Measurements from ENCODE around the gene CNTN6.
"Not testable (repeated sequence)": the region's sequence is repeated elsewhere in the genome, so short reads cannot be mapped to it uniquely, and the experiment has no call there.

The CNTN6 gene

DNA sequence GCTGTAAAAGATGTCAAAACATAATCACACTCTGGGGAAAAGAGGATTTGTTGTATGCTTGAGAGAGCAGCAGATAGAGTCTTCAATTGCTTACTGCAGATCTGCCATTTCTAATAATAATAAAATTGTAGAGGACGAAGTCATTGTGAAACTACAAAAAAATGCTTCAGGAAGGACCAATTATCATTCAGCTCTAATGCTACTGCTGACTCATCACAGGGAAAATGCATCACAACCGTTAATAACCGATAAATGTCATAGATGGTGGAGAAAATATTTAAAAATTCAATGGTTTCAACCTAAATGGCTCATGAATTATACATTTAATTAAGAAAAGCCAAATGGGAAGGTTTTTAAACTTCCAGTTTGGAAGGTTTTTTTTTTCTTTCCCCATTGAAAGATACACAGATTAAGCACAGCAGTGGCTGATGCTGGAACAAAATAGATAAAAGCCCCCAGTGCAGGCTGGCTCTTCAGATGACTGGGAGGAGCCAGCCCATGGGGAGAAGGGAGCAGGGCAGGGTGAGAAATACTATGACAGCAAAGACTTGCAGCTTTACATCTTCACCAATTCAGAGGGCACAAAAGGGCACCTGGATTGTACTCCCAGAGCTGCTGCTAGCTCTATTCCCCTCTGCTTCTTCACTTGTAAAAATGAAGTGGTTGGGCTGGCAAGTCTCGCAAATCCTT is 196.1 kb downstream of the CNTN6 start:
- DNase-seq (ENCODE audit: low read depth), result no peak

DNA sequence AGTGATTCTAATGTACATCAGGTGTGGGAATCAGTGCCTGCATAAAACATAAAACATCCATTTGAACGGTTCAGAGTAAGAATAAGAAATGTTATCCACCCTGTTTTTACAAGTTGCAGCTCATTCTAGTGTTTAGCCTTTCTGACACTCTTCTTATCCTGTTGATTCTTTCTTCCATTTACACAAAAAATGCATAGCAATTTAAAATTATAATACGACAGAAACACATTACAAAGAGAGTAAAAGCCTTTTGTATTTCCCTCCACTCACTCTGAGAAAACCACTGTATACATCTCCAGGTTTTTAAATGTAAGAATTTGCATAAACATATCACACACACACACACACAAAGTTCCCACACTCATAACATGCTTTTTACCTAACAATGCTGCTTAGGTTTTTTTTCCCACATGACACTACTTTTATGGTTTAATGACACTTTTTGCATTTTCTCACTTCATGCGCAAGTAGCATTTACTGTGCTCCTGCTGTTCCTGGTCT is 199.8 kb downstream of the CNTN6 start:
- no peak for DNase-seq (ENCODE audit: low read depth)

DNA sequence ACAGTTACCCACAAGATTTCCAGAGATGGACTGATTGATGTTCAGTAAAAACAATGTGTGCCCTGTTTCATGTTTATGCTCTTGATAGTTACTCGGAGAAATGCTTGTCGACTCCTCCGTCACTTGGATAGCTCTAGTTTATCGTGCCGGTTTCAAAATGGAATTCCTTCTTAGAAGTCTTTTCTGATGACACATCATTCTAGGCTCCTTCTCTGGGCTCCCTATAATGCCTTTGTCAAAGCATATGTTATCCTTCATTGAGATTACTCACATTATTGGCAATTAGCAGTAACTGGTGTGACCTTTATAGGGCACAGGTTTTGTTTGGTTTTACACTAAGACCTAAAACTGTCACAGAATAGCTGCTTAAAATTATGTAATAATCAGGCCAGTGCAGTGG is 201.8 kb downstream of the CNTN6 start:
- DNase-seq (ENCODE audit: low read depth), result no peak

DNA sequence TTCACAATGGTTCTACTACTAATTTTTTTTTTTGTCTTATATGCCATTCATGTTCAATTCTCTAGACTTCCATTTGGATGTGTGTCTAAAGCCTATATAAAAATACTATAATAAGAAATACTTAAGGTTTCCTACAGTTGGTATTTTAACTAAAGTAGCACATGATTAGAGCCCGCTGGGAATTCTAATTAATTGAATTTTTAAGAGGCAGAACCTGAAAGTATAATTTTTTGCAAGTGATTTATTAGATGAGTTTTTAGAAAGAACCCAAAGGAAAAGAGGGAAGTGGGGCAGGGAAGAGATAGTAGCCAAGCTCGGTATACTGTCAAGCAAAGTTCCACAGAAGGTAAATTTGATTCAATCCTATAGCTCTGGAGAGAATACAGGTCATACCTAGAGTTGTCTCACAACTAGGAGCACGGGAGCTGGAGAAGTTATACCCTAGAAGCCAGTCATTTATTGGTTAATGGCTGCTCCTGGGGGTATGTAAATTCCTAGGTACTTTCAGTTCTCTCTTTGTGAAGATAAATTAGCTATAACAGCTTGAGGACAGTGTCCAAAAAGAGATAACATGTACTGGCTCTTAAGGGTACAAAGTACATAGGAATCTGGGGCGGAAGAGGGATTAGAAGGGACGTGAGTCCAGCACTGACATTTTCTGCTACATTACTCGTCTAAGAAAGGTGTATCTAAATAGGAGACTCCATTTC is 225.6 kb downstream of the CNTN6 start:
- DNase-seq (ENCODE audit: low read depth), result no peak

DNA sequence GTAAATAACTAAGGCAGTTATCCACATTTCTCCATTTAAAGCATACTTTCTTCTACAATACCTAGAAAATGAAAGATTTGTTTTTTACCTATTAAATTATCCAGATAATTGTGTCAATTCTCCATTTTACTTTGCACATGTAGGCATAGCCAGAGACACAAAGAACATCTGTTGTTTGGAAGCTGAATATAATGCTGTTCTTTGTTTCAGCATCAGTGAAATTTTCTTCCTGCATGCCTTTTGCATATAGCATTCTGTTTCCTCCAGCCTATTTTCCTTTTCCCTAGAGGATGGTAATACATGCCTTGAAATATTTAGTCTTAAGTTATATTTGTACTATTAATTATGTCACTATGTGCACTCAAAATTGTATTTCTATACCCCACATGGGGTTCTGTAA is 233.7 kb downstream of the CNTN6 start:
- no peak for DNase-seq (ENCODE audit: low read depth)

DNA sequence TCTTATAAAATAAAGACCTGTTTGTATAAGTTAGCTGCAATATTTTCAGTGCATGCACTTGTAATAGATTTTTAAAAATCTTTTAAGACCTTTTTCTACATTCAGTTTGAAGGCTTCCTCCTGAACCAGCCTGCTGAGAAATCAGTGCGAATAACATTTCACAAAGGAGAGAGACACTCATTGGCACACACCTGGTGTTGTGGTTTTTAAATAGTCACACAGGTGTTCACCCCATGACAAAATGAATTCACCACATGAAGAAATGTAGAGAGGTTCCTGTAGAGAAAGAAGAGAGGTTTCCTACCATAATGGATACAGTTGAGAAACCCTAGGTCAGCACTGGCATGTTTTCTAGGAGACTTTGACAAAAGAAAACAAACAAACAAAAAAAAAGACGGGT is 237.3 kb downstream of the CNTN6 start:
- no peak for DNase-seq (ENCODE audit: low read depth)

DNA sequence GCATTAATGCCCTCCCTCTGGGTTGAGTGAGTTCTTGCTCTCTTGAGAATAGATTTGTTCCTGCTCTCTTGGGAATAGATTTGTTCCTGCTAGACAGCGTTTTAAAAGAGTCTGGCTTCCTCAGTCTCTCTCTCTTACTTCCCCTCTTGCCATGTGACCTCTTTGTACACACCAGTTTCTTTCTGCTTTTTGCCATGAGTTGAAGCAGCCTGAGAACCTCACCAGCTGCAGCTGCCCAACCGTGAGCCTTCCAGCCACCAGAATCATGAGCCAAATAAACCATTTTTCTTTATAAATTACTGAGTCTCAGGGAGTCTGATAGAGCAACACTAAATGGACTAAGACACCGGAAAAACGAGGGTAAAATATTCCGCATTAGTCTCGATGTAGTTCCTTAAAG is 253.6 kb downstream of the CNTN6 start:
- DNase-seq (ENCODE audit: low read depth), result no peak

DNA sequence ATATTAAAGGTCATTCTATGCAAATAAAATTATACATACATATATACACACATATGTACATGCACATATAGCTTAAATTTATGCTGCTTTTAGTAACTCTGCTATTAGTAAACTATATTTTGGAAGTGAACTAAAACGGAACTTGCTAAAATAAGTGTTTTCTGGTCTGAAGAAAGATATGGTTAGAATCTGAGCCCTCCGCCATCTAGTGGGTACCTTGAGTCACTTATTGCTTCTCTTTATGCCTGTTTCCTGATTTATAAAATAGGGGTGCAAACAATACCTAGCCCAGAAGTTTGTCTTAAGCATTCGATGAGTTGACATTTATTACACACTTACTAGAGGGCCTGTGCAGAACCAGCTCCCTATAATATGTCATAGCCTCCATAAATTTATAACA is 255.7 kb downstream of the CNTN6 start:
- no peak for DNase-seq (ENCODE audit: low read depth)

DNA sequence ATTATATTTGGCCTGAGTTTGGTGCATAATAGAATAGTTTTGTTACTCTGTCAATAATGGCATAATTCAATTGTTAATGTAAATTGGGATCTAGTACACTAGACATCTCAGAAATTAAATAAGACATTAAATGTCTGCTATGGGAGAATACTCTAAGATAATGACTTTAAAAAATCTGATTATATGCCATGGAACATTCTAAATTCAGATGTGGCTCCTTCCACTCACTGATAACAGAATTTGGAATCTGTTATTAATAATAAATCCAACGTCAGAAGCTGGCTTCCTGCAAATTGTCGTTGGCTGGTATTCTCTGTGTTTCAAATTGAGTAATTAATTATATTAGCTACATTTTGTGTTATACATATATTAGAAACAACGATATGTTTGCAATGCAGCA is 258.1 kb downstream of the CNTN6 start:
- no peak for DNase-seq (ENCODE audit: low read depth)

DNA sequence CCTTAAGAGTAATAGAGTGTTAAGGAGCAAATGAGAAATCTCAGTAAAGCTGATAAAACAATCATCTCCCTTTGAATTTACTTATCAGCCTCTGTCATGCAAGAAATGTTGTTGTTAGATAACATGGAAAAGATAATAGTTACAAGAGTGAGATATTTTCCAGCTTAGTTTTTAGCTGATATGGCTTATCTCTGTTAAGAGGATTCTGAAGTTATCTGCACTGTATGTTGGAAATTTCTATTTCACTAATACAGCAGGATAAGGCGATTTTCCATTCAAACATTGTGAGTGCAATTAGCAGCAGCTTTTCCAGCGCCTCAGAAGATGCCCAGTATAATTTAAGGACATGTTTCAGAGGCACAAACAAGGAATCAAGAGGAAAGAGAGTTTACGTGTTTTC is 262.9 kb downstream of the CNTN6 start:
- no peak for DNase-seq (ENCODE audit: low read depth)

DNA sequence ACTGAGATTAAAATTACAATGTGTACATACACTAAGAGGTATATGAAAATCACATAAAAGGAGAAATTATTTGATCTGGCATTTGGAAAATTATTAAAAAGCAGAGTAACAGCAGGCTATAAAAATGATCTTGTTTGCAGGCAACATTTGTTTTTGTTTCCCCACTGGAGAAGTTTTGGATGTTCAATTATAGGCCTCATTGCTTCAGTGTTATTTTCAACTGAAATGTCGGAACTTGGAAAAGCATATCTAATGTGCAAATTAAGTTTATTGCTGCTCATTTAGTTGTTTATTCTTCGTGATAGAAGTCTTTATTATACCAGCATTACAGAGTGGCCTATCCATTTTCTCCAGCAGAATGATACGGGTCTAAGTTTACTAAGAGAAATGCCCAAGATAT is 263.3 kb downstream of the CNTN6 start:
- DNase-seq (ENCODE audit: low read depth), result no peak

DNA sequence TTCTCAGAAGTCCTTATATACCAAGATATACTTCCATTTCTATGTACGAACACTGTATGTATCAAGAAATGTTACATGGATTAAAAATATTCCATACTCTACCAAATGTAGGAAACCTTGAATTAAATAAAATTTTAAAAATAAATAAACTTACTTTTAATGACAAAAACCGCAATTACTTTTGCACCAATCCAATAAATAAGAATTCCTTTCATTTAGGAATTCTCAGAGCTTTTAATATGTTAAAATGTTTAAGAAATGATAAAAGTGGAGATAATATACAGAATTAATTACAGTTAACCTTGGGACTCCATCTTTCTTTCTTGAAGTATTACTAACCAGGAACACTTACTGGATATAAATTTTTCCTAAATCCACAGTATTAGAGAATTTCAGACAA is 272.7 kb downstream of the CNTN6 start:
- no peak for DNase-seq (ENCODE audit: low read depth)

DNA sequence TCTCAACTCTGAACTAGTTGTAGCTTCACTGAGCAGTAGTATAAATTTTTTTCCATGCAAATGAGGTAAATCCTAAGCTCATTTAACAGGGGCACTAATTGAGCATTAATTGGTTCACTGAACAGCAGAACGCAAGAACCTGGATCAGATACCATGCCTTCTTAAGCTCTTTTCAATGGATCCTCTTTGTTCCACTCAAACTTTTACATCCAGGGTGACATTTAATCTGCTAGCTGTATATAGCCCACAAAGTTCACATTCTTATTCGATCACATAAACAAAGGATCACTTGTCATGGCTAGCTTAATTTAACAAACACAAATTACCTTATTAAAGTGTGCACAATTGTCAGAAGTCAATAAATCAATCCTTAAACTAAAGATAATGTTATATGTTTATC is 281.6 kb downstream of the CNTN6 start:
- no peak for DNase-seq (ENCODE audit: low read depth)

DNA sequence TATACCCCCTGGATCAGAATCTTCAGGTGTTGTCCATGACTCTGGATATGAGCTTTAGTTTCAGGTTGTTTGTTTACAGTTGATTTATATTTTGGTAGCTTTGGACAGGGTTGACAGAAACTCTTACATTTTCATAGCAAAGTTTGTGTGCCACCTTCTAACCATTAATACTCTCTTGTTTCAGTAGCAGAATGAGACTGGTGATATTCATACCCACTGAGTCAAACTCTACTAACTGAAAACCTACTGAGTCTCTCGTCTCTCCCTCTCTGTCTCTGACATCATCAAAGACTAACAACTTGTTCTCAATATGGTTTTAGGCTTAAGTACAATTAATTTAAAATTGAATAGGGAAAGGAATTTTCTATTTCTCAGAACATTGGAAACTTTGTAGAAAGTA is 282.3 kb downstream of the CNTN6 start:
- no peak for DNase-seq (ENCODE audit: low read depth)

DNA sequence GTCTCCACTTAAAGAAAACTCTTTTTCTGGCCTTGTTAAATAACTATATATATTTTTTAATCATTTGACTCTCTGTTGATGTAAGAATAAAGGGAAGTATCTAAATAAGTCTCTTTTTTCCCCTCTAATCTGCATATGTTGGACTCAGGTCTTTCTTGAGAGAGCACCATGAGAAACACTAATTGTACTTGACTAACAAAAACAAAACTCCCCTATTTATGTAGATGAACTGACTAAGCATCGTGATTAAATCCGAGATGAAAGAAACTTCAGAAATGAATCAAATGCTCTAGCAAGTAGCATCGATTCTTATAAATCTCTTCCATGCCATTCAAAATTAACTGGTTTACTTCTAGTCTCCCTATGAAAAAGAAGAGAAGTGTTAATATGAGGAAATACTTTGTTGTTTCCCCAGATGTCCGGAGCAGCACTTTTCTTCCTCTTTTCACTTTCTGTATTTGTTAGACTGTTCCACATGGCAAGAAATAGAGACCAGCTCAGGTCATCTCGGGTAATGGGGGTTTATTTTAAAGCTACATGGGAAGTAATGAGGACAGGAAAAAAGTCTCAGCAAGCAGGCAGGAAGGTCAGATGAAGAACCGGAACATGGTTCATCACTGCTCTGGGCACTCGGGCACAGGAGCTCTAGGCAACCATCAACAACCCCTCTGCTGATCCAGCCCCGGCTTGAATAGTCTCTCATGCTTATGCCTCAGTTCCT is 288.3 kb downstream of the CNTN6 start:
- DNase-seq (ENCODE audit: low read depth), result no peak

DNA sequence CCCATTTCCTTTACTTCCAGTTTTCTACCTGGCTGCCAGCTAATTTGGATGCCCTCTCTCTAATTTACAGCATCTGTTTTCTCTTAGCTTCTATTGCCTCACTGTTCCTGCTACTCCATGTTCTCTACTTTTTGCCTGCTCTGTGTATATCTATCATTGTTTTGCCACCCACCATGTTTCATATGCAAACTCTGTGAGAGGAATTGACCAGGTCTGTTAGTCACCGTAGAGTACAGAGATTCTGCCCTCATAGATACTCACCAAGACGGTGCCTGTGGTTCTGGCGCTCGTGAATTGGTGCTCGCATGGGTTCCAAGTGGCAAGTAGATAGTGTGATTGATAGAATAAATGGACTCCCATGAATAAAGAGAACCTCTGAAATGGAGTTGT is 288.8 kb downstream of the CNTN6 start:
- no peak for DNase-seq (ENCODE audit: low read depth)

DNA sequence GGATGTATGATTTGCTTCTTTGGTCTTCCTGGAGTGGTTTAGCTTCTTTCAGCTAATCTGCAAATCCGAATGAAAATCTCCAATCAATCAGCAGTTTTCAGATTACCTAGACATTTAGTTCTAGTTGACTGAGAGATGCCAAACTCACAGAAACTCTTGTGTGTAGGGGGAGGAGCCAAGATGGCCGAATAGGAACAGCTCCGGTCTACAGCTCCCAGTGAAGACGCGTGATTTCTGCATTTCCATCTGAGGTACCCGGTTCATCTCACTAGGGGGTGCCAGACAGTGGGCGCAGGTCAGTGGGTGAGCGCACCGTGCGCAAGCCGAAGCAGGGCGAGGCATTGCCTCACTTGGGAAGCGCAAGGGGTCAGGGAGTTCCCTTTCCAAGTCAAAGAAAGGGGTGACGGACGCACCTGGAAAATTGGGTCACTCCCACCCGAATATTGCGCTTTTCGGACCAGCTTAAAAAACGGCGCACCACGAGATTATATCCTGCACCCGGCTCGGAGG is 294.6 kb downstream of the CNTN6 start:
- not testable (repeated sequence) for DNase-seq (ENCODE audit: low read depth)

DNA sequence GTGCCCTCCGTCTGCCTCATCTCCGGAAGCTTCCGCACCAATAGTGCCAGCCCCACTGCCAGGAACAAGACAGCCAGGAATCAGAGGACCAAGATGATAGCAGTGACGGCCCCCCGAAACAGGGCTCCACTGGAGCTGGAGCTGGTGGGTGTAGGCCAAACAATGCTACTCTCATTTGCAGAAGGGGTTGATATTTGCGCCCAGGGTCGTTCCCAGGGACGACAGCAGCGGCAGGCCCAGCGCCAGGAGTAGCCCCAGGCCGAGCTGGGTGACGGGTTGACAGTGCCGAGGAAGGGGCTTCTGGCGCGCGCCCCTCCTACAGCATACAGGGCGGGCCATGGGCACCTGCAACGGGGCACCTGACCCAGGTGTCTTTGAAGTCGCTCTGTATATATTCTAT is 301.4 kb downstream of the CNTN6 start:
- no peak for DNase-seq (ENCODE audit: low read depth)

DNA sequence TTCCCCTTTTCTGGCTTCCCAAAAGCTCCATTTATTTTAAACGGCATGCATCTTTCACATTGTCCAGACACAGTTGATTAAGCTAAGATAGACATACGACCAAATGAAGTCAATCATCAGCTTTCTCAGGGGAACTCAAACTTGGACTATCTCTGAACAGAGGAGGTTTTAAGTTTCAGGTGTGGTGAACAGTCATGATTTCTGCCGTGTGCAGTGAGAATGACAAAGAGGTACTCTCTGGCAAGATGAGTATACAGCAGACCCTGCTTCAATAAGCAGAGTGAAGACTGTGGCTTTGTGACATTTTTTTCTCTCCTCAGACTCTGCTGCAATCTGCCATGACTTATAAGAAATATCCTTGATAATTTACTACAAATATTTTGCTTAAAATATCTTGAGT is 307.7 kb downstream of the CNTN6 start:
- DNase-seq (ENCODE audit: low read depth), result no peak

DNA sequence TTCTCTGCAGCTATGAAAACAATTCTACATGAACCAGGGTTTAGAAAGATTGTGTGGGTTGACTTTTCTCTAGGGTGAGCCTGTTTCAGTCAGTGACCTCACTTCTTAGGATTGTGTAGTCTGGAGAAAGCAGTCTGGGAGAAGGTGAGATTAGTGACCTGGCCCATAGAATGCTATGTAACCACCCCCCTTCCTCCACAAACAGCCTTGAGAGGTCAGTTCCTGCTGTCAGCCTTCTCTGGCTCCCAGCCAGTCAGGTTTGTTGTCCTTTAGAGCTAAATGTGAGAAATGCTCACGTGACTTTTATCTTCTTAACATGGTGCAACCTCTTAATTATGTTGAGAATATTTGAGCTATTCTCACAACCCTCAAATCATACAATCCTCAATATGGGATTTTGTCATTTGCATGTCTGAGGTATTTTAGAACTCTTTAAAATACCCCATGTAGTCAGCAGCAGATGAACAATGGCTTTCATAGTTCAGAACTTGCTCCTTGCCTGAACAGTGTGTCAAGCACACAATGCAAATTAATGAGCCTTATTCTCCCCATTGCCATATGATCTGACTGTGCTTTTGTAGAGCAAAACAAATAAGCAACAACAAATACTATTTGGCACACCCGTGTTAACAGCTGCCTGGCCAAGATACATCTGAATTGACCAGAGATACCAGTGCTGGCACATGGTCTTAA is 311.6 kb downstream of the CNTN6 start:
- DNase-seq (ENCODE audit: low read depth), result no peak

DNA sequence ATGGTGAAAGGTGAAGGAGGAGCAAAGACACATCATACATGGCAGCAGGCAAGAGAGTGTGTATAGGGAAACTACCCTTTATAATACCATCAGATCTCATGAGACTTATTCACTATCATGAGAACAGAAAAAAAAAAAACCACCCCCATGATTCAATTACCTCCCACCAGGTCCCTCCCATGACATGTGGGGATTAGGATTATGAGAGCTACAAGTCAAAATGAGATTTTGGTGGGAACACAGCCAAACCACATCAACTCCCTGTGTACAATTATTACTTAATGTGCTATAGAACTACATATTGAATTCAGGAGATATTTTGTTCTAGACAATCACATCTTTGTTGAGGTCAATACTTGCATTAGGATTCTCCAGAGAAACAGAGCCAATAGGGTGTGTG is 313.4 kb downstream of the CNTN6 start:
- DNase-seq (ENCODE audit: low read depth), result no peak

DNA sequence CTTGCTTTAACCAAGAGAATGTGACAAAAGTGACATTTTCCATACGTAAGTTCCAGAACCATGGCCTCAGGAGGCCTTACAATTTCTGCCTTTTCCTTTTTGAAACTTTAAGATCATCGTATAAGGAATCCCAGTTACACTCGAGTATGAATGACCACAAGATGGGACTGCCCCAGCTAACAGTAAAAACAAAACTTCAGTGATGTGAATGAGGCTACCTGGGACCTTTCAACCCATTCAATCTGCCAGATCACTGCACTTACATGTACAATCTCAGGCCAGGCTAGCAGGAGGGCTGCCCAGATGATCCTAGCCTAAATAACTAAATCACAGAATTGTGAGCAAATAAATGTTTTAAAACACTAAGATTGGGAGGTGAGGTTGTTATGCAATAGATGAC is 328.8 kb downstream of the CNTN6 start:
- no peak for DNase-seq (ENCODE audit: low read depth)

Data from CMK (cell line).